ENCODE measurements around the gene COL19A1. TPM values are rescaled to one million over a fixed set of nuclear protein-coding genes. Genes with fewer than 3 reads are reported as not detected.

COL19A1 gene
- total and polyA plus RNA-seq, 9 of the 15 experiments (the other 6 are each of a cell fraction or from before 2014, with no cell fraction given): not detected

- Histone ChIP-seq H3K4me1 (replicated peaks in 1 of 2; ENCODE audit: control insufficient read depth in 2 of 2, insufficient read depth in 2 of 2, low read length in 2 of 2) (no peaks in the 10 kb centered on the region), H3K36me3 (ENCODE audit: control insufficient read depth, insufficient read depth, low read length) (no peaks in the 10 kb centered on the region), H3K27me3 (ENCODE audit: control insufficient read depth in 2 of 2, insufficient read depth in 2 of 2, low read length in 2 of 2) (no peaks in the 10 kb centered on the region), H3K9ac (ENCODE audit: insufficient read depth in 1 of 2, low read depth in 2 of 2, low read length in 2 of 2) (no peak overlapping the region), H4K20me1 (replicated peaks; ENCODE audit: control insufficient read depth, insufficient read depth, low read length) (no peaks in the 10 kb centered on the region), H3K27ac (ENCODE audit: extremely low read depth, low read depth, low read length) (no peak overlapping the region), H3K9me3 (replicated peaks; ENCODE audit: control insufficient read depth, insufficient read depth, low read depth, low read length) (no peaks in the 10 kb centered on the region), H3K79me2 (ENCODE audit: control insufficient read depth, insufficient read depth, low read length) (no peaks in the 10 kb centered on the region), H3K4me2 (ENCODE audit: insufficient read depth, low read length) (no peak overlapping the region), H2AFZ (ENCODE audit: low read depth, low read length) (no peak overlapping the region), H3K9me1 (ENCODE audit: control insufficient read depth, insufficient read depth, low read length) (no peaks in the 10 kb centered on the region), H3K4me3 (no peak overlapping the region)
- intact Hi-C loops (cut with micrococcal nuclease) (no loop called here), in situ Hi-C loops (cut with MboI) (no loop called here)
- no peak for FAIRE-seq
- 0% methylated on average over 1 of the region's 1 CpG for WGBS (ENCODE audit: insufficient coverage, low coverage, missing lambda C conversion rate)
- TF ChIP-seq SMAD3 (CRISPR knock-in tag; conservative IDR thresholded peaks at IDR 0.05) (no peak), ZBTB40 (IDR thresholded peaks at IDR 0.05) (peak; percentile 87), ZBTB40 (CRISPR knock-in tag; IDR thresholded peaks at IDR 0.05) (peak; percentile 65; the same call in 1 of the 2 replicates)
- CTCF ChIA-PET (ENCODE audit: low intra/inter-chr PET ratio): no interaction called here
- POLR2A ChIA-PET: no interaction called here
- no TSS peak for BruUV-seq (replicated peaks)
- ATAC-seq: no peak
- DNase-seq (ENCODE audit: extremely low read depth in 1 of 4, low spot score in 3 of 4): no peak
These were observed 220.4 kb downstream of the COL19A1 start for GRCh38 chr6:70086806-70087205.
